NCI-H510A (cell line): ENCODE results near the gene ERBB2.

Source experiments
- DNase-seq: peaks from one replicate; lab custom pipeline; 2025; lab: John Stamatoyannopoulos, UW

The ERBB2 gene

GRCh38 chr17:39726617-39727016 is 26.8 kb downstream of the ERBB2 start:
- DNase-seq, result no peak

- DNase-seq, result no peak
Observed at GRCh38 chr17:39727556-39727955, 27.7 kb downstream of the ERBB2 start.

- no peak for DNase-seq
Observed at GRCh38 chr17:39729280-39729851, 29.5 kb downstream of the ERBB2 start.

- DNase-seq, result peak; percentile 74
Observed at GRCh38 chr17:39730095-39730921, 30.4 kb downstream of the ERBB2 start, which contains the start of gene MIEN1. Gene MIEN1, minus strand, starts transcription at chr17:39730532. Its CDS starts 37 bp downstream, at chr17:39730495.

GRCh38 chr17:39732586-39732985 is 32.7 kb downstream of the ERBB2 start:
- DNase-seq, result no peak

GRCh38 chr17:39735882-39736281 is 36.0 kb downstream of the ERBB2 start:
- peak; percentile 4 for DNase-seq

DNA sequence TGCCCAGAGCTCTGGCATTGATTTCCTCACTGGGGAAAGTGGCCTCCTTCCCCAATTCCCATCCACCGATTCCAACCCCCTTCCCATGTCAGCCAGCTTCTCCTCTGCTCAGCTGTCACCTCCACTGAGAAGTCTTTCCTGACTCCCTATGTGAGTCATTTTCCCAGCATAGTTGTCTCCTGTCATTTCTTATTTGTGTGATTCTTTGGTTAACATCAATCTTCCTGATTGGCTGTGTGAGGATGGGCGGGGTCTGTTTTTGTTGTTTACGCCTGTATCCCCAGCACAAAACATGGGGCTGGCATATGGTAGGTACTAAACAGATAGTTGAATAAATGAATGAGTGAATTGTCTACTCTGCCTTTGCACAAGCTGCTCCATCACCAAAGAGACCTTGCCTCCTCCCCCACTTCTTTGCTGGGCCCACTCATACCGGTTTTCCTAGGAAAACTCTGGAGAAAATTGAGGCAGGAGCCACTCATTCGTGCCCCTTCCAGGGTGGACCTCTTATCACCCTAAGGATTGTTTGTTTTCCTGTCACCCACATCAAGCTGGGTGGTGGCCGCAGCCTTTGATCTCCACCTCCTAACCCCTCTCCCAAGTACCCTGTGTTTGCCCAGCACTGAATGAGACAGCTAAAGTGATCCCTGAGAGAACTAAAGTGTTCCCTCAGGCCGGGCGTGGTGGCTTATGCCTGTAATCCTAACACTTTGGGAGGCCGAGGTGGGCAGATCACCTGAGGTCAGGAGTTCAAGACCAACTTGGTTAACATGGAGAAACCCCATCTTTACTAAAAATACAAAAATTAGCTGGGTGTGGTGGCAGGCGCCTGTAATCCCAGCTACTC is 36.7 kb downstream of the ERBB2 start:
- peak; percentile 48 for DNase-seq

DNA sequence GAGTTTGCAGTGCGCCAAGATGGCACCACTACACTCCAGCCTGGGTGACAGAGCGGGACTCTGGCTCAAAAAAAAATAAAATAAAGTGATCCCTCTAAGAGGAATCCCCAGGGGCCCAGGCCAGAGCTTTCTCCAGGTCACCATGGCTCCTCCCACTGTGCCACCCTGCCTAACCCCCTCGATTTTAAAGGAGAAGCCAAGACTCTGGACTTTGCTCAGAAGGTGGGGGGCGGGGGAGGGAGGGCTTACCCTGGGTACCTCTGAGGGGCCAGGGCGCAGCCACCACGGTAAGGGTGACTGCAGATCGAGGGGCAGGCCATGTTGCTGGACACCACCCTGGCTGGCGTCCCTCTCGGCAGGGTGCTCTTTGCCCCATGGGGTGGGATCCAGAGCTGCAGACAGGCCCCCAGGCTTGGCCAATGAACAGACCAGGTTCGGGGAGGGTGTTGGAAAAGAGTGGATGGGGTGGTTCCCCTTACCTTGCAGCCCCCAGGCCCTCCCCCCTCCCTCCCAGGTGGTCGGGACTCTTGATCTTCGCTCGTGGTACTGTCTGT is 37.4 kb downstream of the ERBB2 start:
- DNase-seq, result no peak

GRCh38 chr17:39737760-39738567 is 38.1 kb downstream of the ERBB2 start, which contains the start of gene GRB7:
Gene GRB7, plus strand, starts transcription at chr17:39737938. Its CDS starts 4,364 bp downstream, at chr17:39742302.
- DNase-seq, result peak; percentile 81

DNA sequence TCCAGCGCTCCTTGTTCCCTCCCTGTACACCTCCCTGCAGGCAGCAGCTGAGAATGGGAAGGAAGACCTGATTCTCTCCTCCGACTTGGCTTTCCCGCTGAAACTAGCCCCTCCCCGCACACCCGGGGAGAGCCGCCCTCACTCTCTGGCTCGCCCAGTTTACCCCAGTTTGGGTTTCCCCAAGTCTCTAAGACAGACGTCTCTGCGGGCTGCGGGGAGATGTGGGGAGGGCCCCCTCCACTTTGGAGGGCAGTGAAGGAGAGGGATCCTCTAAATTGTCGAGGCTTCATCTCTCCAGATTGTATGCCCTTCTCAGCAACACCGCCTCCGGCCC is 38.7 kb downstream of the ERBB2 start:
- peak; percentile 41 for DNase-seq

DNA sequence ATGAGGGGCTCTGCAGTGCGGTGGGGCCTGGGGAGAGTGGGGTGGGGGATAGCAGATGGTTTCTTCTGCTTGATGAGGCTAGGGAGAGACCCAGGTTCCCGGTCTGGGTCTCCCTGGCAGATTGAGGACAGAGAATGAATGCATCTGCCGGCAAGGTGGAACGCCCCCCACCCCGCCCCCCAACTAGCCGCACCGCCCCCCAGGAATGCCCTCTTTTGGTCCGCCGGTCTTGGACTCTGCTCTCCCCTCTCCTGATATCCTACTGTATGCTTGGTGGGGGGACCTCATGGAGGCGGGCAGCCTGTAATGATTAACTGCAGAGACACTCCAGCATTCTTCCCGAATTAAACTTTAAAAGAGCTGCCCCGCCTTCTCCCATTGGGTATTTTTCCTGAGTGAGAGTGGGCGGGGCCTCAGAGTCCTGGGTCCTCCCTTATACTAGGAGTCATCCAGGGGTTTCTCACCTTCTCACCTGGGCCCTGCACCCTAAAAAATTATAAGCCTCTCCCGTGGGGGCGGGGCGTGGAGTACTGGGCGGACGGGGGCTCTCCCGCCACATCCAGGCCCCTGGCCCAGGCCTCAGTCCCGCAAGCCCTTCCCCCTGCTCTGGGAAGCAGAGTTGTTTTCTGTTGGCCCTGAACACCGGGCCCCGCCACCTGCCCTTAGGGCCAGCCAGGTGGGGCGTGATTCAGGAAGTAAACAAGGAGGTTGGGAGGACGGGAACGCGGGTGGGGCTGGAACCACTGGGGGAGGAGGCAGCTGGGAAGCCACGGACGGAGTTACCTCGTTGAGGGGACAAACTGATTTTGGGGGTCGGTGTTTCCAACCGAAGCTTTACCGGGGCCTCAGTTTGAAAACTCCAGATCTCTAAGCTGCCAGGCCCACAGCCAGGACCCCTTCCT is 39.4 kb downstream of the ERBB2 start:
- DNase-seq, result peak; percentile 79

DNA sequence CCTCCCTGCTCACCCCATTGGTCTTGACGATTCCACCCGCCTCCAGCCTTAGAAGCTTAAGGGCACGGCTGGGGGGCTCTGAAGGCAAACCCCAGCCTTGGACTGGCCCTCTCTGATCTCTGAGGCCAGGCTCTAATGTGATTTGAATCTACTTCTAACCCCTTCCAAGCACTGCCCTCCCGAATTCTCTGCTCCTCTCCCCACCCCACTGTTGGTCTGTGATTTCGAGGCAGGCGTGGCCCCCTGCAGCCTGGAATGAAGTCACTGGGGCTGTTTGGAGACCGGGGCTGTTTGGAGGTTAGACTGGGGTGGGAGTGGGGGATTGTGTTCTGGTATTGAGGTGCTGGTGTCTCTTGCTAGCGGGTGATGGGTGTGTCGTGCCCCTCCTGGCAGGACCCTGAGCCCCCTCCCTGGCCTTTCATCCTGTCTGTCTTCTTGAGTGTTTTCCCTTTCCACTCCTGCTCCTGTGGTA is 40.1 kb downstream of the ERBB2 start:
- DNase-seq, result no peak

DNA sequence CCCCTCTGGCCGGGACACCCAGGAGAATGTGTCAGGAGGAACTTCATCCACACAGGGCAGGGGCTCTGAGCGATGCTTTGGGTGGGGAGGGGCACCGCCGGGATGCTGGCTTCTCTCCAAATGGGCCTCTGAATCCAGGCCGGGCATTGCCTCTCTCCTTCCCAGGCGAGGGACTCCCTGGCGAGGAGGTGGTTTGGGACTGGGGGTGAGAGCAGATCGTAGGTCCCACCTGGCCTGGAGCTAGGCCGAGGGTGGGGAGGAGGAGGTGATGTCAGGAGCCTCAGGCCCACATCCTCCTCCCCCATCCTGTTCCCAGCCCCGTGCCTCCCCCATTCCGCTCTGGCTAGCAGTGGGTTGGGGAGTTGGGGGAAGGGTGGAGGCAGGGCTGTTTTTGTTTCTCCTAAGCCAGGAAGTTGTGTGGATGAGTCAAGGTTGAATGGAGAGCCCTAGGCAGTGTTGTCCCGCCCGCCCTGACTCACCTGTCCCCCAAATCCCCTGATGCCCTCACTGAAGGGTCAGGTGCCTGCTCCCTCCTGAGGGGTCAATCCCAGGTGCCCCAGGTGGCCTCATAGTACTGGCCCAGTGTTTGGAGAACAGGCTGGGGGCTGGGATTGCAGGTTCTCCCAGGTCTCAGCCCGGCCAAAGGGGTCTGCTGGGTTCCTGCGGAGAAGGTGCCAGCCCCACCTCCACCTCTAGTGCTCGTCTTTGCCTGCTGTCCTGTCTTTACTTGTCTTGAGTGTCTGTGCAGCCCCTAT is 40.7 kb downstream of the ERBB2 start:
- peak; percentile 39 for DNase-seq

GRCh38 chr17:39742126-39742855 is 42.4 kb downstream of the ERBB2 start:
- no peak for DNase-seq

DNA sequence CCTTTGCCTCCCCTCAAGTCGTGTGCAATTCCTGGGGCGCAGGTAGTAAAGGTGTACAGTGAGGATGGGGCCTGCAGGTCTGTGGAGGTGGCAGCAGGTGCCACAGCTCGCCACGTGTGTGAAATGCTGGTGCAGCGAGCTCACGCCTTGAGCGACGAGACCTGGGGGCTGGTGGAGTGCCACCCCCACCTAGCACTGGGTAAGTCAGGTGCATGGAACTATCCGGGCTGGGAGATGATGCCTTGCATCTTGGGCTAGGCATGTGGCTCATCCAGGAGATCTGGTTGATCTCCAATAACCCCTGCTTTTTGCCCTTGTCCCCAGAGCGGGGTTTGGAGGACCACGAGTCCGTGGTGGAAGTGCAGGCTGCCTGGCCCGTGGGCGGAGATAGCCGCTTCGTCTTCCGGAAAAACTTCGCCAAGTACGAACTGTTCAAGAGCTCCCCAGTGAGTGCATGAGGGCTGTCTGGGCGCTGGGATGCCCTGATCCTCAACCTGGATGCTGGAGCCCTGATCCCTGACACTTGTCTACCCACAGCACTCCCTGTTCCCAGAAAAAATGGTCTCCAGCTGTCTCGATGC is 43.1 kb downstream of the ERBB2 start:
- no peak for DNase-seq

GRCh38 chr17:39744075-39744835 is 44.4 kb downstream of the ERBB2 start:
- DNase-seq, result no peak

- no peak for DNase-seq
Observed at GRCh38 chr17:39744836-39745215, 45.0 kb downstream of the ERBB2 start.
